HPDE6-E6E7 (cell line): ENCODE measurements around the gene HSF2BP.
"Not testable (repeated sequence)": the region's sequence is repeated elsewhere in the genome, so short reads cannot be mapped to it uniquely, and the experiment has no call there.

ENCODE experiments used
- DNase-seq: peaks from one replicate; pipeline ENCODE4 v3.0.0; 2011; ENCODE audit warnings: missing footprints; ENCODE audit errors: extremely low spot score

Gene HSF2BP

GRCh38 chr21:43516860-43517627 is 142.2 kb downstream of the HSF2BP start:
- not testable (repeated sequence) for DNase-seq

- DNase-seq, result not testable (repeated sequence)
These were observed 142.9 kb downstream of the HSF2BP start for GRCh38 chr21:43516295-43516847.

GRCh38 chr21:43514834-43515233 is 144.5 kb downstream of the HSF2BP start:
- not testable (repeated sequence) for DNase-seq

GRCh38 chr21:43513023-43513422 is 146.3 kb downstream of the HSF2BP start:
- DNase-seq, result not testable (repeated sequence)

GRCh38 chr21:43511209-43511608 is 148.1 kb downstream of the HSF2BP start:
- DNase-seq, result not testable (repeated sequence)

- not testable (repeated sequence) for DNase-seq
These were observed 148.6 kb downstream of the HSF2BP start for GRCh38 chr21:43510669-43511068.

- not testable (repeated sequence) for DNase-seq
These were observed 155.4 kb downstream of the HSF2BP start for GRCh38 chr21:43503892-43504291.

- not testable (repeated sequence) for DNase-seq
These were observed 156.1 kb downstream of the HSF2BP start for GRCh38 chr21:43503075-43503750.

- not testable (repeated sequence) for DNase-seq
These were observed 156.7 kb downstream of the HSF2BP start for GRCh38 chr21:43502407-43503071.

- DNase-seq, result not testable (repeated sequence)
These were observed 160.4 kb downstream of the HSF2BP start for GRCh38 chr21:43498924-43499323.

- DNase-seq, result not testable (repeated sequence)
These were observed 161.2 kb downstream of the HSF2BP start for GRCh38 chr21:43498065-43498464.

- not testable (repeated sequence) for DNase-seq
These were observed 164.8 kb downstream of the HSF2BP start for GRCh38 chr21:43494279-43495012.

GRCh38 chr21:43493471-43493870 is 165.8 kb downstream of the HSF2BP start:
- DNase-seq, result not testable (repeated sequence)

- not testable (repeated sequence) for DNase-seq
These were observed 171.1 kb downstream of the HSF2BP start for GRCh38 chr21:43488235-43488634.

- not testable (repeated sequence) for DNase-seq
These were observed 173.2 kb downstream of the HSF2BP start for GRCh38 chr21:43486051-43486450.

GRCh38 chr21:43485016-43485415 is 174.3 kb downstream of the HSF2BP start:
- not testable (repeated sequence) for DNase-seq

GRCh38 chr21:43479197-43479596 is 180.1 kb downstream of the HSF2BP start:
- not testable (repeated sequence) for DNase-seq
